ENCODE data around the gene NLRP4. TPM values are rescaled to one million over a fixed set of nuclear protein-coding genes. Genes with fewer than 3 reads are reported as not detected.

NLRP4 gene
- total RNA-seq, 2 donors from 2014 or later, result not detected

DNA sequence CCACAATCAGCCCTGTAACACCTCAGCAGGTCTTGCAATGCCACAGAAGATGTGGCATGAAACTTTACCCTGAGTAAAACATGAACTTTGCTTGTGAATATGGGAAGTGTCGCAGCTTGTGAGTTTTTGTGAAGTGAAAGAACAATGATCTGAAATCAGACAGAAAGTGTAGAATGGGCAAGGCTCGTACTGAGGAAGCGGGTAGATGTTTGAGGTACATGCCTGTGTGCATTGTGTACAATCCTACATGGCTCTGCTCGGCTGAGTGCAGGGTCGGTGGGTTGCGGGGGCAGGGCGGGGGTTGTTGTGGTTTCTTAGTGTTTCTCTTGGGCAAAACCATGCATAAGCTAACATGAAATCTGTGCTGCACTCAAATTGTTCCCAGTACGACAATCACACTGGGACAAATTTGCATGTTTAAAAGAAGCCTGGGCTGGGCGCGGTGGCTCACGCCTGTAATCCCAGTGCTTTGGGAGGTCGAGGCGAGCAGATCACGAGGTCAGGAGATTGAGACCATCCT lies 94.7 kb downstream of the NLRP4 start:
- DNase-seq (ENCODE audit: low spot score) (no peak), ATAC-seq (ENCODE audit: insufficient number of reproducible peaks, low FRiP score, low read depth) (no peak)
- Histone ChIP-seq H3K9me3 (no peaks in the 10 kb centered on the region), H3K27me3 (replicated peaks; ENCODE audit: insufficient read depth) (no peaks in the 10 kb centered on the region), H3K4me3 (no peak overlapping the region), H3K36me3 (no peaks in the 10 kb centered on the region), H3K27ac (no peak overlapping the region), H3K4me1 (ENCODE audit: control insufficient read depth in 1 of 2, low read depth in 2 of 2) (no peaks in the 10 kb centered on the region)
- TF ChIP-seq, protein P1, sequence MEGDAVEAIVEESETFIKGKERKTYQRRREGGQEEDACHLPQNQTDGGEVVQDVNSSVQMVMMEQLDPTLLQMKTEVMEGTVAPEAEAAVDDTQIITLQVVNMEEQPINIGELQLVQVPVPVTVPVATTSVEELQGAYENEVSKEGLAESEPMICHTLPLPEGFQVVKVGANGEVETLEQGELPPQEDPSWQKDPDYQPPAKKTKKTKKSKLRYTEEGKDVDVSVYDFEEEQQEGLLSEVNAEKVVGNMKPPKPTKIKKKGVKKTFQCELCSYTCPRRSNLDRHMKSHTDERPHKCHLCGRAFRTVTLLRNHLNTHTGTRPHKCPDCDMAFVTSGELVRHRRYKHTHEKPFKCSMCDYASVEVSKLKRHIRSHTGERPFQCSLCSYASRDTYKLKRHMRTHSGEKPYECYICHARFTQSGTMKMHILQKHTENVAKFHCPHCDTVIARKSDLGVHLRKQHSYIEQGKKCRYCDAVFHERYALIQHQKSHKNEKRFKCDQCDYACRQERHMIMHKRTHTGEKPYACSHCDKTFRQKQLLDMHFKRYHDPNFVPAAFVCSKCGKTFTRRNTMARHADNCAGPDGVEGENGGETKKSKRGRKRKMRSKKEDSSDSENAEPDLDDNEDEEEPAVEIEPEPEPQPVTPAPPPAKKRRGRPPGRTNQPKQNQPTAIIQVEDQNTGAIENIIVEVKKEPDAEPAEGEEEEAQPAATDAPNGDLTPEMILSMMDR (IDR thresholded peaks at IDR 0.05), result no peak

Other genes starting within 250 kb of the NLRP4 start
- 10 to 100 TPM in 1 of 2 donors, 1 to 10 TPM in 1; 9.5 to 17.3 TPM for gene FIZ1, start 237.0 kb upstream of the NLRP4 start, total RNA-seq
- 10 to 100 TPM; 21.7 to 26.4 TPM for gene ZNF524, start 236.3 kb upstream of the NLRP4 start, total RNA-seq
- 10 to 100 TPM; 11.9 to 14.5 TPM for gene ZNF865, start 230.9 kb upstream of the NLRP4 start, total RNA-seq
- gene ZNF784, start 212.0 kb upstream of the NLRP4 start, total RNA-seq, result 10 to 100 TPM in 1 of 2 donors, 1 to 10 TPM in 1; 8.5 to 13.0 TPM
- gene ZNF580, start 195.5 kb upstream of the NLRP4 start, total RNA-seq, result 10 to 100 TPM; 46.0 to 65.5 TPM
- 10 to 100 TPM in 1 of 2 donors, 1 to 10 TPM in 1; 6.7 to 23.8 TPM for gene ZNF581, start 192.9 kb upstream of the NLRP4 start, total RNA-seq
- 10 to 100 TPM; 10.5 to 14.8 TPM for gene CCDC106, start 188.3 kb upstream of the NLRP4 start, total RNA-seq
- 100 to 1,000 TPM in 1 of 2 donors, 10 to 100 TPM in 1; 77.3 to 106 TPM for gene U2AF2, start 181.5 kb upstream of the NLRP4 start, total RNA-seq
- 10 to 100 TPM; 91.3 to 93.5 TPM for gene EPN1, start 161.3 kb upstream of the NLRP4 start, total RNA-seq
- gene NLRP9, start 98.1 kb upstream of the NLRP4 start, total RNA-seq, result not detected
- not detected for gene RFPL4A, start 77.4 kb upstream of the NLRP4 start, total RNA-seq
- not detected for gene RFPL4AL1, start 67.4 kb upstream of the NLRP4 start, total RNA-seq
- gene NLRP11, start 4.5 kb upstream of the NLRP4 start, total RNA-seq, result not detected
- not detected for gene NLRP13, start 95.8 kb downstream of the NLRP4 start, total RNA-seq
- gene NLRP8, start 111.3 kb downstream of the NLRP4 start, total RNA-seq, result not detected
- not detected for gene NLRP5, start 150.2 kb downstream of the NLRP4 start, total RNA-seq